Astrocyte of the spinal cord (primary cell): Measurements from ENCODE around the gene MYO1E.
A peak's percentile ranks its signal among the peaks of the same experiment; 100 is the strongest.

Source experiments
- DNase-seq: peaks from one replicate; pipeline ENCODE4 v3.0.0; 2011; ENCODE audit warnings: low read depth, low spot score
- H3K4me3 ChIP-seq: 2 replicates; pipeline ENCODE4 v1.5.1; 2011; ENCODE audit warnings: low read depth, mild to moderate bottlenecking, low read length, moderate library complexity
- in situ Hi-C: cut with HindIII; loops from 2 replicates; pipeline ENCODE4 v1.10.0; 2017; ENCODE audit warnings: low sequenced_read_pairs
- TF ChIP-seq, protein P1 (sequence below): IDR thresholded peaks from 2 replicates; pipeline ENCODE4 v1.5.1; 2012; ENCODE audit warnings: low read depth, mild to moderate bottlenecking, low read length, inconsistent platforms

MYO1E gene

DNA sequence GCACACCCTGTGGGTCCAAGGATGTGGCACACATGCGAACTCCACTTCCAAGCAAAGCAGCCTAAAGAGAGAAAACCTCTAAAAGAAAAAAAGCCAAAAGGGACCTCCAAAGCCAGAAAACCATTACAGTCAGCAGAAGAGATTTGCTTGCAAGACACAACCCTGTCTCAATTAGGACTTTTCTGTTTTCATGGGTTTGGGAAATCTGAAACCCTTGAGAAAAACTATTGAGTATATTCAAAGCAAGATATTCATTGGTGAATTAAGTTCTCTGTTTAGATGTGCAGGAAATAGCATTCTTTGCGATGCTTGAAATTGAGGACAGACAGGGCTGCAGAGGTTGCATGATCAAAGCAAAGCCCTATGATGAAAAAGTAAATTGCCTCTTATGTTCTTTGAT, 176.3 kb downstream of the MYO1E start:
- H3K4me3 ChIP-seq: no peak overlapping the region
- DNase-seq: no peak
- in situ Hi-C loops: no loop called here
- TF ChIP-seq, protein P1, sequence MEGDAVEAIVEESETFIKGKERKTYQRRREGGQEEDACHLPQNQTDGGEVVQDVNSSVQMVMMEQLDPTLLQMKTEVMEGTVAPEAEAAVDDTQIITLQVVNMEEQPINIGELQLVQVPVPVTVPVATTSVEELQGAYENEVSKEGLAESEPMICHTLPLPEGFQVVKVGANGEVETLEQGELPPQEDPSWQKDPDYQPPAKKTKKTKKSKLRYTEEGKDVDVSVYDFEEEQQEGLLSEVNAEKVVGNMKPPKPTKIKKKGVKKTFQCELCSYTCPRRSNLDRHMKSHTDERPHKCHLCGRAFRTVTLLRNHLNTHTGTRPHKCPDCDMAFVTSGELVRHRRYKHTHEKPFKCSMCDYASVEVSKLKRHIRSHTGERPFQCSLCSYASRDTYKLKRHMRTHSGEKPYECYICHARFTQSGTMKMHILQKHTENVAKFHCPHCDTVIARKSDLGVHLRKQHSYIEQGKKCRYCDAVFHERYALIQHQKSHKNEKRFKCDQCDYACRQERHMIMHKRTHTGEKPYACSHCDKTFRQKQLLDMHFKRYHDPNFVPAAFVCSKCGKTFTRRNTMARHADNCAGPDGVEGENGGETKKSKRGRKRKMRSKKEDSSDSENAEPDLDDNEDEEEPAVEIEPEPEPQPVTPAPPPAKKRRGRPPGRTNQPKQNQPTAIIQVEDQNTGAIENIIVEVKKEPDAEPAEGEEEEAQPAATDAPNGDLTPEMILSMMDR: no peak

GRCh38 chr15:59194639-59195325, 177.9 kb downstream of the MYO1E start:
- DNase-seq: peak; percentile 54
- in situ Hi-C loops: no loop called here
- no peak overlapping the region for H3K4me3 ChIP-seq
- TF ChIP-seq, protein P1: no peak

DNA sequence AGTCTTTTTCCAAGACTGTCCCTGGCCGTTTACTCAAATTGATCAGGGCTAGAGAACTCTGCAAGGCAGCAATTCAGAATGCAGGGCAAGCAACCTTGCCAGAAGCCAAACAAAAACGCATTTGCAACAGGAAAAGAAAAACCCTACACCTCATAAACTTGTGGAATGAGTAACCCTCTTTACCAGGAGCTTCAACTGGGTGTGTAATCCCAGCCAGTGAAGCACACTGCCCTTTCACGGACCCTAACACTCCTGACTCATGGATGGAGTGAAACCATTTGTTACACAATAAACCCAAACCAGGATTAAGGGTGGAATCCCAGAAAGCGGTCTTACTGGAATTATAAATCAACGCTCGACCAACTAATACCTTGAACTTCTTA, 180.8 kb downstream of the MYO1E start:
- in situ Hi-C loops: no loop called here
- TF ChIP-seq, protein P1: no peak
- DNase-seq: peak; percentile 83
- H3K4me3 ChIP-seq: no peak overlapping the region

GRCh38 chr15:59190291-59190690, 182.4 kb downstream of the MYO1E start:
- no peak for DNase-seq
- H3K4me3 ChIP-seq: no peak overlapping the region
- in situ Hi-C loops: no loop called here
- TF ChIP-seq, protein P1: no peak

- in situ Hi-C loops: no loop called here
- TF ChIP-seq, protein P1: no peak
- H3K4me3 ChIP-seq: no peak overlapping the region
- DNase-seq: no peak
These were observed 183.4 kb downstream of the MYO1E start for GRCh38 chr15:59189241-59189640.

GRCh38 chr15:59186501-59186900, 186.2 kb downstream of the MYO1E start:
- DNase-seq: no peak
- in situ Hi-C loops: no loop called here
- TF ChIP-seq, protein P1: no peak
- no peak overlapping the region for H3K4me3 ChIP-seq

DNA sequence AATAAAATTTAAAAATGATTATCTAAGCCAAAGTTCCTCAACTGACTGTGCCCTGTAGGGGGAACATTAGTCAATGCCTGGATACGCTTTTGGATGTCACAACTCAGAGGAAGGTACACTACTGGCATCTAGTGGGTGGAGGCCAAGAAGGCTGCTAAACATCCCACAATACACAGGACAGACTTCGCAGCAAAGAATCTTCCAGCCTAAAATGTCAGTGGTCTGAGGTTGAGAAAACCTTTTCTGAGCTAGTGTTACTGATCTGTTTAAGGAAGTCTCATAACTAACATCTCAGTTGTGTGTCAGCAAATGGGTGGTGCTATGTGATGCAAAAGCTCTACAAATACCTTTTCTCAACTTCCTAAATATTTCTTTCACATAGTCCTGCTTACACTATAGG, 186.9 kb downstream of the MYO1E start:
- DNase-seq: no peak
- no peak overlapping the region for H3K4me3 ChIP-seq
- TF ChIP-seq, protein P1: no peak
- in situ Hi-C loops: no loop called here
